ENCODE measurements around the gene RUNDC3A. TPM values are rescaled to one million over a fixed set of nuclear protein-coding genes. Genes with fewer than 3 reads are reported as not detected.

The RUNDC3A gene
- total RNA-seq, 3 donors from 2014 or later (not counting 1 experiment from before 2014, with no cell fraction given): 0.31 to 0.48 TPM; not detected in 1

- Histone ChIP-seq H3K27ac (ENCODE audit: low read length) (no peak overlapping the region), H3K4me3 (ENCODE audit: low read length) (no peak overlapping the region), H3K4me1 (ENCODE audit: control insufficient read depth, insufficient read depth, low read length) (peaks cover 23% of the 10 kb centered on the region), H3K9me3 (ENCODE audit: control insufficient read depth, insufficient read depth, low read length) (no peaks in the 10 kb centered on the region), H3K27me3 (ENCODE audit: control insufficient read depth, insufficient read depth, low read length) (no peaks in the 10 kb centered on the region), H3K36me3 (ENCODE audit: control insufficient read depth, insufficient read depth, low read length) (peaks cover 7% of the 10 kb centered on the region)
- peak overlapping the region; percentile 49 for H3K4me3 Mint-ChIP-seq
- DNase-seq: peak in 1 of 2 donors; percentile 42
- intact Hi-C loops (cut with micrococcal nuclease): no loop called here
- WGBS (ENCODE audit: insufficient coverage): 25% methylated on average over 98 of the region's 98 CpGs
- no peaks in the 10 kb centered on the region for H3K36me3 Mint-ChIP-seq
- no peak overlapping the region for H3K27ac Mint-ChIP-seq
- ATAC-seq: peak; percentile 36 to 56 (median 55)
- no peak for TF ChIP-seq CTCF (IDR thresholded peaks at IDR 0.05)
- H3K4me1 Mint-ChIP-seq: peaks cover 0 to 1% of the 10 kb centered on the region in 2 donors
- H3K27me3 Mint-ChIP-seq (ENCODE audit: low read depth in 2 of 2): peaks cover 0 to 1% of the 10 kb centered on the region in 2 donors
- no peaks in the 10 kb centered on the region for H3K9me3 Mint-ChIP-seq
Measured at GRCh38 chr17:44353672-44354331, 45.4 kb downstream of the RUNDC3A start.

GRCh38 chr17:44354582-44355561, 46.5 kb downstream of the RUNDC3A start:
- Mint-ChIP-seq H3K27me3 (ENCODE audit: low read depth in 2 of 2) (peaks cover 0 to 7% of the 10 kb centered on the region in 2 donors), H3K4me1 (no peaks in the 10 kb centered on the region), H3K9me3 (no peaks in the 10 kb centered on the region), H3K36me3 (no peaks in the 10 kb centered on the region), H3K27ac (no peak overlapping the region), H3K4me3 (peak overlapping the region; percentile 84)
- DNase-seq (peak; percentile 57 to 74), ATAC-seq (peak; percentile 48 to 64 (median 50))
- Histone ChIP-seq H3K27ac (ENCODE audit: low read length) (no peak overlapping the region), H3K4me1 (ENCODE audit: control insufficient read depth, insufficient read depth, low read length) (peaks cover 13% of the 10 kb centered on the region), H3K27me3 (ENCODE audit: control insufficient read depth, insufficient read depth, low read length) (no peaks in the 10 kb centered on the region), H3K9me3 (ENCODE audit: control insufficient read depth, insufficient read depth, low read length) (no peaks in the 10 kb centered on the region), H3K36me3 (ENCODE audit: control insufficient read depth, insufficient read depth, low read length) (peaks cover 7% of the 10 kb centered on the region), H3K4me3 (ENCODE audit: low read length) (no peak overlapping the region)
- peak; percentile 46 for TF ChIP-seq CTCF (IDR thresholded peaks at IDR 0.05)
- WGBS (ENCODE audit: insufficient coverage): 64% methylated on average over 75 of the region's 77 CpGs
- intact Hi-C loops (cut with micrococcal nuclease): no loop called here

- TF ChIP-seq CTCF (IDR thresholded peaks at IDR 0.05): no peak
- peaks cover 7% of the 10 kb centered on the region for H3K4me1 ChIP-seq (ENCODE audit: control insufficient read depth, insufficient read depth, low read length)
- Mint-ChIP-seq H3K27me3 (ENCODE audit: low read depth in 2 of 2) (peaks cover 7 to 11% of the 10 kb centered on the region in 2 donors), H3K36me3 (no peaks in the 10 kb centered on the region), H3K4me3 (no peak overlapping the region), H3K9me3 (no peaks in the 10 kb centered on the region), H3K4me1 (no peaks in the 10 kb centered on the region), H3K27ac (no peak overlapping the region)
- ATAC-seq: no peak
- H3K36me3 ChIP-seq (ENCODE audit: control insufficient read depth, insufficient read depth, low read length): peaks cover 7% of the 10 kb centered on the region
- no peaks in the 10 kb centered on the region for H3K27me3 ChIP-seq (ENCODE audit: control insufficient read depth, insufficient read depth, low read length)
- DNase-seq: peak in 1 of 2 donors; percentile 6
- no peak overlapping the region for H3K27ac ChIP-seq (ENCODE audit: low read length)
- WGBS (ENCODE audit: insufficient coverage): 88% methylated on average over 17 of the region's 17 CpGs
- intact Hi-C loops (cut with micrococcal nuclease): no loop called here
- H3K4me3 ChIP-seq (ENCODE audit: low read length): no peak overlapping the region
- no peaks in the 10 kb centered on the region for H3K9me3 ChIP-seq (ENCODE audit: control insufficient read depth, insufficient read depth, low read length)
Measured at GRCh38 chr17:44355642-44356099, 47.3 kb downstream of the RUNDC3A start.
